K562 (cell line): ENCODE data around the gene ICA1. TPM values are rescaled to one million over a fixed set of nuclear protein-coding genes. Genes with fewer than 3 reads are reported as not detected.
A peak's percentile ranks its signal among the peaks of the same experiment; 100 is the strongest.

Experiments used
- ATAC-seq: fragments of 200-7000 bp; cut with Tn5 transposase; 3 replicates; pipeline ENCODE4 v1.9.1; 2020; ENCODE audit warnings: moderate library complexity
- BruUV-seq: library from RNA; stranded (reverse); fragments of 400-500 nt; replicated peaks from 2 replicates; lab custom pipeline; 2021; lab: Mats Ljungman, UMichigan
- CTCF ChIA-PET: fragments of 300-600 bp; formaldehyde crosslinking; extraction: SDS; loops from one replicate; lab custom pipeline; 2021; ENCODE audit warnings: low intra/inter-chr PET ratio; lab: Yijun Ruan, JAX
- POLR2A ChIA-PET: fragments of 300-600, 350-650 bp; sonication (Branson Sonifier 250); formaldehyde crosslinking; extraction: SDS; loops from one replicate; lab custom pipeline; 2021; ENCODE audit warnings: antibody characterized with exemption, inconsistent platforms; lab: Yijun Ruan, JAX
- DNase-seq, 4 experiments: peaks; one replicate each; pipeline versions ENCODE4 v3.0.0 to v3.0.0-alpha.2; 2011 to 2018; ENCODE audit warnings: low spot score in 3 of 4, mixed read lengths in 3 of 4; ENCODE audit errors: extremely low read depth in 1 of 4
- FAIRE-seq: peaks from 2 replicates; lab custom pipeline; 2011; peaks lifted over from hg19 to GRCh38; lab: Jason Lieb, UNC
- H2AFZ ChIP-seq: 2 replicates; pipeline ENCODE4 v1.6.0; 2011; ENCODE audit warnings: low read depth, low read length, control low read depth, inconsistent platforms
- H3K27ac ChIP-seq: fragments of 200-600 bp; 3 replicates; pipeline ENCODE4 v1.8.0; 2011; ENCODE audit warnings: low read depth, mild to moderate bottlenecking, control low read depth, inconsistent platforms, low read length, moderate library complexity, mixed read lengths; ENCODE audit errors: extremely low read depth
- H3K27me3 ChIP-seq, 2 experiments: fragments of 300-600 bp in 1 of 2; 2 replicates in 1 of 2; 3 replicates in 1 of 2; pipeline versions ENCODE4 v1.6.0 to v1.8.0; 2011; ENCODE audit warnings: inconsistent platforms in 2 of 2, low read length in 2 of 2, mild to moderate bottlenecking in 1 of 2, mixed read lengths in 1 of 2, moderate library complexity in 1 of 2; ENCODE audit not compliant: control insufficient read depth in 2 of 2, insufficient read depth in 2 of 2
- H3K36me3 ChIP-seq: fragments of 300-600 bp; 3 replicates; pipeline ENCODE4 v1.8.0; 2011; ENCODE audit warnings: mild to moderate bottlenecking, low read length, inconsistent platforms; ENCODE audit not compliant: control insufficient read depth, insufficient read depth
- H3K4me1 ChIP-seq, 2 experiments: fragments of 200-600 bp in 1 of 2; replicated peaks in 1 of 2; 2 replicates in 1 of 2; 3 replicates in 1 of 2; pipeline versions ENCODE4 v1.5.1 to v1.8.0; 2011; ENCODE audit warnings: inconsistent platforms in 2 of 2, low read length in 2 of 2, mild to moderate bottlenecking in 1 of 2, mixed read lengths in 1 of 2, moderate library complexity in 1 of 2; ENCODE audit not compliant: control insufficient read depth in 2 of 2, insufficient read depth in 2 of 2
- H3K4me2 ChIP-seq: 2 replicates; pipeline ENCODE4 v1.6.1; 2011; ENCODE audit warnings: low read length, control low read depth, inconsistent platforms, mixed read lengths; ENCODE audit not compliant: insufficient read depth
- H3K4me3 ChIP-seq: fragments of 200-600 bp; sonication (generic), shearing (Covaris generic); 2 replicates; pipeline ENCODE4 v1.5.1; 2016; ENCODE audit warnings: control low read depth, inconsistent platforms
- H3K79me2 ChIP-seq: fragments of 200-600 bp; 3 replicates; pipeline ENCODE4 v1.8.0; 2011; ENCODE audit warnings: low read length, inconsistent platforms; ENCODE audit not compliant: control insufficient read depth, insufficient read depth
- H3K9ac ChIP-seq, 2 experiments: 2 replicates each; pipeline versions ENCODE4 v1.6.0 to v1.6.1; 2011; ENCODE audit warnings: low read depth in 2 of 2, low read length in 2 of 2, control low read depth in 1 of 2, inconsistent platforms in 1 of 2, mild to moderate bottlenecking in 1 of 2, mixed read lengths in 1 of 2; ENCODE audit not compliant: insufficient read depth in 1 of 2
- H3K9me1 ChIP-seq: one replicate; pipeline ENCODE4 v1.6.0; 2011; ENCODE audit warnings: inconsistent platforms, mild to moderate bottlenecking, low read length, moderate library complexity; ENCODE audit not compliant: control insufficient read depth, insufficient read depth
- H3K9me3 ChIP-seq: replicated peaks from 2 replicates; pipeline ENCODE4 v1.5.1; 2011; ENCODE audit warnings: low read depth, low read length, inconsistent platforms; ENCODE audit not compliant: control insufficient read depth, insufficient read depth
- H4K20me1 ChIP-seq: replicated peaks from 2 replicates; pipeline ENCODE4 v1.6.1; 2011; ENCODE audit warnings: low read length, inconsistent platforms, mixed read lengths; ENCODE audit not compliant: control insufficient read depth, insufficient read depth
- MEF2A ChIP-seq: IDR thresholded peaks from 2 replicates; pipeline ENCODE4 v1.6.1; 2011; ENCODE audit warnings: low read depth, mild to moderate bottlenecking, low read length, moderate library complexity; ENCODE audit not compliant: control insufficient read depth
- NFATC3 ChIP-seq: fragments of 450-650 bp; IDR thresholded peaks from 2 replicates; pipeline ENCODE4 v1.6.1; 2017; ENCODE audit warnings: mild to moderate bottlenecking
- RAD51 ChIP-seq: fragments of 450-650 bp; IDR thresholded peaks from 2 replicates; pipeline ENCODE4 v1.7.1; 2016; ENCODE audit warnings: low read depth, mild to moderate bottlenecking, borderline replicate concordance
- WGBS: fragments of 100-300 bp; shearing (Covaris generic); methylation state at CpG from one replicate; pipeline ENCODE4 v1.1.6; 2016; ENCODE audit warnings: low coverage, mixed read lengths; ENCODE audit not compliant: insufficient coverage; ENCODE audit errors: missing lambda C conversion rate; 5-methylcytosine and 5-hydroxymethylcytosine counted together
- in situ Hi-C: fragments of 300-500 bp; cut with MboI; formaldehyde crosslinking; loops from 4 replicates; pipeline ENCODE4 v1.15.0; 2018; ENCODE audit warnings: inconsistent platforms, mixed read lengths
- intact Hi-C: fragments of 100-400 bp; cut with micrococcal nuclease; formaldehyde crosslinking; loops from 2 replicates; pipeline ENCODE4 v1.14.2; 2022
- polyA plus RNA-seq, 8 experiments: library from polyadenylated mRNA; depleted of rRNA in 4 of 8; stranded (reverse) in 5 of 8; unstranded in 3 of 8; fragments of >200 nt; fragmentation: Nextera tagmentation in 2 of 8; fragmentation: Illumina TruSeq in 1 of 8; extraction: Ambion mirVana in 2 of 8; extraction: Trizol in 1 of 8; gene quantifications; 2 replicates each; pipeline versions ENCODE4 v1.2.1 to v1.2.3, GENCODE V29; 2011 to 2014; ENCODE audit warnings: inconsistent platforms in 1 of 8, missing spikeins in 1 of 8
- total RNA-seq, 7 experiments: library from RNA; depleted of rRNA in 6 of 7; stranded (reverse); fragments of >200 nt in 6 of 7; fragmentation: Illumina TruSeq in 2 of 7; extraction: Trizol in 2 of 7; gene quantifications; 2 replicates each; pipeline versions ENCODE4 v1.2.1 to v1.2.3, GENCODE V29; 2011 to 2021; ENCODE audit warnings: low replicate concordance in 1 of 7
- TF ChIP-seq, protein P1 (sequence below): fragments of 450-650 bp; formaldehyde crosslinking; IDR thresholded peaks from 2 replicates; pipeline ENCODE4 v1.4.0; 2020; ENCODE audit warnings: mild to moderate bottlenecking, mixed read lengths

The ICA1 gene
- total and polyA plus RNA-seq, 9 of the 15 experiments (the other 6 are each of a cell fraction or from before 2014, with no cell fraction given): 7.1 to 22.3 (median 16.4) TPM

DNA sequence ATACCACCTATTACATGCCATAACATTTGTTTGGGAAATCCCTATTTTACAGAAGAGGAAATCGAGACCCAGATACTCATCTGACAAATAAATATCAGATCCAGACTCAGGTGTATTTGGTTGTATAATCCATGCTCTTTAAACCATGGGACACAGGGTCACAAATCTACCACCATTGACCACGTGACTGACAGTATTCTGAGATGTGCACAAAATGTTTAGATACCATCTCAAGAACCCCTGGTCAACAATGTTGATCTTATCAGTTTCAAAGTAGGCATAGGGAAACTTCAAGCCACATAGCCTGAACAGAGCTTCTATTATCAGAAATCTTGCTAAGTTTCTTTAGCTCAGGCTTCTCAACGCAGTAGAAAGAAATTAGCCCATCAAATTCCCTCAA lies 93.6 kb downstream of the ICA1 start:
- no peaks in the 10 kb centered on the region for H3K79me2 ChIP-seq
- TF ChIP-seq, protein P1, sequence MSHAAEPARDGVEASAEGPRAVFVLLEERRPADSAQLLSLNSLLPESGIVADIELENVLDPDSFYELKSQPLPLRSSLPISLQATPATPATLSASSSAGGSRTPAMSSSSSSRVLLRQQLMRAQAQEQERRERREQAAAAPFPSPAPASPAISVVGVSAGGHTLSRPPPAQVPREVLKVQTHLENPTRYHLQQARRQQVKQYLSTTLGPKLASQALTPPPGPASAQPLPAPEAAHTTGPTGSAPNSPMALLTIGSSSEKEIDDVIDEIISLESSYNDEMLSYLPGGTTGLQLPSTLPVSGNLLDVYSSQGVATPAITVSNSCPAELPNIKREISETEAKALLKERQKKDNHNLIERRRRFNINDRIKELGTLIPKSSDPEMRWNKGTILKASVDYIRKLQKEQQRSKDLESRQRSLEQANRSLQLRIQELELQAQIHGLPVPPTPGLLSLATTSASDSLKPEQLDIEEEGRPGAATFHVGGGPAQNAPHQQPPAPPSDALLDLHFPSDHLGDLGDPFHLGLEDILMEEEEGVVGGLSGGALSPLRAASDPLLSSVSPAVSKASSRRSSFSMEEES (CRISPR knock-in tag): peak; percentile 82
- no peak for TF ChIP-seq MEF2A
- no peak for TF ChIP-seq NFATC3
- 0 out of 2 replicates have a peak, but pooled peaks have one; percentile 33 for TF ChIP-seq RAD51

More for the DNA sequence above, 93.6 kb downstream of the ICA1 start:
- Histone ChIP-seq H2AFZ (no peak overlapping the region), H3K9ac (no peak overlapping the region), H3K9me3 (no peaks in the 10 kb centered on the region), H3K27me3 (no peaks in the 10 kb centered on the region), H3K27ac (no peak overlapping the region), H3K9me1 (no peaks in the 10 kb centered on the region), H3K36me3 (no peaks in the 10 kb centered on the region), H3K4me1 (no peaks in the 10 kb centered on the region; a peak in 2 of 5 replicates), H4K20me1 (no peaks in the 10 kb centered on the region), H3K4me2 (no peak overlapping the region), H3K4me3 (no peak overlapping the region)
- ChIA-PET CTCF (no interaction called here), POLR2A (interaction anchor here (1.5 kb wide), 1 partner anchor 21 kb away, joined by 3 read pairs; no protein-coding TSS in a partner anchor)
- DNase-seq: no peak
- FAIRE-seq: no peak
- intact Hi-C loops (no loop called here), in situ Hi-C loops (no loop called here)
- 27% methylated on average over 3 of the region's 3 CpGs for WGBS
- BruUV-seq: no TSS peak
- no peak for ATAC-seq
